Measurements from ENCODE around the gene KLK15. TPM values are rescaled to one million over a fixed set of nuclear protein-coding genes. Genes with fewer than 3 reads are reported as not detected.

KLK15 gene
- total RNA-seq, 4 donors from 2014 or later: not detected

GRCh38 chr19:50799547-50799851, 33.9 kb downstream of the KLK15 start:
- intact Hi-C loops (cut with DNase I): no loop called here
- no peak for DNase-seq (ENCODE audit: extremely low spot score)
- TF ChIP-seq POLR2A (IDR thresholded peaks at IDR 0.05; ENCODE audit: low read depth): no peak
- TF ChIP-seq EP300 (IDR thresholded peaks at IDR 0.05): no peak
- TF ChIP-seq POLR2AphosphoS5 (IDR thresholded peaks at IDR 0.05): no peak
- no peak for TF ChIP-seq CTCF (IDR thresholded peaks at IDR 0.05)
- 90% methylated on average over 2 of the region's 3 CpGs for WGBS
- Histone ChIP-seq H3K4me1 (peaks cover 16 to 23% (median 21%) of the 10 kb centered on the region in 4 donors), H3K9me3 (no peaks in the 10 kb centered on the region), H3K4me3 (no peak overlapping the region), H3K27ac (replicated peaks in 1 of 4) (no peak overlapping the region), H3K27me3 (no peaks in the 10 kb centered on the region), H3K36me3 (peaks cover 17 to 66% (median 50%) of the 10 kb centered on the region in 4 donors)

- Histone ChIP-seq H3K27me3 (peaks cover 0 to under 1% (median 0%) of the 10 kb centered on the region in 4 donors), H3K4me1 (peaks cover 13 to 19% (median 18%) of the 10 kb centered on the region in 4 donors), H3K9me3 (no peaks in the 10 kb centered on the region), H3K27ac (replicated peaks in 1 of 4) (no peak overlapping the region), H3K4me3 (no peak overlapping the region), H3K36me3 (peaks cover 17 to 66% (median 50%) of the 10 kb centered on the region in 4 donors)
- TF ChIP-seq POLR2A (IDR thresholded peaks at IDR 0.05; ENCODE audit: low read depth) (no peak), EP300 (IDR thresholded peaks at IDR 0.05) (no peak), POLR2AphosphoS5 (IDR thresholded peaks at IDR 0.05) (no peak), CTCF (IDR thresholded peaks at IDR 0.05) (no peak)
- no peak for DNase-seq (ENCODE audit: extremely low spot score)
- intact Hi-C loops (cut with DNase I): no loop called here
- 70% methylated on average over 6 of the region's 21 CpGs for WGBS
Observed at GRCh38 chr19:50798659-50799546, 34.5 kb downstream of the KLK15 start.

GRCh38 chr19:50797781-50798658, 35.4 kb downstream of the KLK15 start:
- Histone ChIP-seq H3K36me3 (peaks cover 17 to 66% (median 50%) of the 10 kb centered on the region in 4 donors), H3K27me3 (peaks cover 0 to 7% (median 0%) of the 10 kb centered on the region in 4 donors), H3K27ac (replicated peaks in 1 of 4) (no peak overlapping the region), H3K4me3 (no peak overlapping the region), H3K9me3 (no peaks in the 10 kb centered on the region), H3K4me1 (peaks cover 5 to 10% (median 10%) of the 10 kb centered on the region in 4 donors)
- DNase-seq (ENCODE audit: extremely low spot score): no peak
- intact Hi-C loops (cut with DNase I): no loop called here
- TF ChIP-seq EP300 (IDR thresholded peaks at IDR 0.05): no peak
- TF ChIP-seq CTCF (IDR thresholded peaks at IDR 0.05): no peak
- WGBS: 71% methylated on average over 5 of the region's 18 CpGs

- Histone ChIP-seq H3K27me3 (peaks cover 0 to 12% (median 0%) of the 10 kb centered on the region in 4 donors), H3K9me3 (no peaks in the 10 kb centered on the region), H3K36me3 (peaks cover 17 to 66% (median 50%) of the 10 kb centered on the region in 4 donors), H3K27ac (replicated peaks in 1 of 4) (no peak overlapping the region), H3K4me1 (peaks cover 0 to 4% (median 3%) of the 10 kb centered on the region in 4 donors), H3K4me3 (no peak overlapping the region)
- TF ChIP-seq CTCF (IDR thresholded peaks at IDR 0.05) (no peak), POLR2AphosphoS5 (IDR thresholded peaks at IDR 0.05) (no peak), POLR2A (IDR thresholded peaks at IDR 0.05; ENCODE audit: low read depth) (no peak), EP300 (IDR thresholded peaks at IDR 0.05) (no peak)
- no peak for DNase-seq (ENCODE audit: extremely low spot score)
- WGBS: 92% methylated on average over 5 of the region's 7 CpGs
- intact Hi-C loops (cut with DNase I): no loop called here
Observed at GRCh38 chr19:50797429-50797780, 36.0 kb downstream of the KLK15 start.

Data from esophagus muscularis mucosa (tissue), 4 donors.